ENCODE measurements around the gene BAZ2A. TPM values are rescaled to one million over a fixed set of nuclear protein-coding genes. Genes with fewer than 3 reads are reported as not detected.
"Not testable (repeated sequence)": the region's sequence is repeated elsewhere in the genome, so short reads cannot be mapped to it uniquely, and the experiment has no call there.

Gene BAZ2A
- polyA plus RNA-seq, 2 of the 4 experiments (the other 2 are of a cell fraction) = 41.7 to 59.4 TPM

- ChIA-PET CTCF (interaction anchor here (0.8 to 21.2 kb wide), 10 partner anchors 9 to 71 kb away, joined by 3 to 282 read pairs (median 4); no protein-coding TSS in a partner anchor), POLR2A (no interaction called here)
- TF ChIP-seq MAZ (IDR thresholded peaks at IDR 0.05; ENCODE audit: borderline replicate concordance, low read depth, low read length) = no peak
- TF ChIP-seq HOXB13 (CRISPR knock-in tag; IDR thresholded peaks at IDR 0.05; ENCODE audit: low read depth) = no peak
- TF ChIP-seq E2F6 (IDR thresholded peaks at IDR 0.05; ENCODE audit: borderline replicate concordance, low read depth) = no peak
- TF ChIP-seq MAX (IDR thresholded peaks at IDR 0.05) = no peak
- no peak for TF ChIP-seq EHF (CRISPR knock-in tag; IDR thresholded peaks at IDR 0.05)
- no peak for TF ChIP-seq ATOH8 (CRISPR knock-in tag; IDR thresholded peaks at IDR 0.05; ENCODE audit: low read depth)
- no peak for TF ChIP-seq HOXA7 (CRISPR knock-in tag; IDR thresholded peaks at IDR 0.05)
- no peak for TF ChIP-seq JUN (IDR thresholded peaks at IDR 0.05)
- no peak for TF ChIP-seq CBX2 (IDR thresholded peaks at IDR 0.05; ENCODE audit: borderline replicate concordance, low read depth)
- TF ChIP-seq NPAS2 (CRISPR knock-in tag; IDR thresholded peaks at IDR 0.05; ENCODE audit: borderline replicate concordance) = no peak
- Histone ChIP-seq H3K9me3 (no peaks in the 10 kb centered on the region), H3K4me1 (peaks cover 8% of the 10 kb centered on the region), H3K4me2 (no peak overlapping the region), H3K4me3 (no peak overlapping the region), H3K27ac (no peak overlapping the region)
- DNase-seq (ENCODE audit: low read depth in 1 of 2, low spot score in 1 of 2) (no peak), FAIRE-seq (no peak), ATAC-seq (peak; percentile 34 to 39; a peak in 3 of 6 replicates)
- 86% methylated on average over 10 of the region's 10 CpGs for WGBS (ENCODE audit: missing lambda C conversion rate)
Observed at GRCh38 chr12:56581418-56582145, 48.5 kb downstream of the BAZ2A start.

GRCh38 chr12:56578983-56579546 lies 51.1 kb downstream of the BAZ2A start:
- CTCF ChIA-PET = interaction anchor here (0.6 to 21.2 kb wide), 6 partner anchors 12 to 138 kb away, joined by 3 to 282 read pairs (median 6); partner anchors contain the start of gene RBMS2
- WGBS (ENCODE audit: missing lambda C conversion rate) = 94% methylated on average over 10 of the region's 10 CpGs
- POLR2A ChIA-PET = no interaction called here
- TF ChIP-seq KDM5A (IDR thresholded peaks at IDR 0.05) (no peak), NFE2L2 (conservative IDR thresholded peaks at IDR 0.05; ENCODE audit: low read length) (no peak), TP53 (CRISPR knock-in tag; IDR thresholded peaks at IDR 0.05) (no peak), FOSL2 (IDR thresholded peaks at IDR 0.05) (no peak), FOSL2 (CRISPR knock-in tag; IDR thresholded peaks at IDR 0.05) (0 out of 2 replicates have a peak, but pooled peaks have one; percentile 24), FOXS1 (CRISPR knock-in tag; IDR thresholded peaks at IDR 0.05) (no peak), TFCP2L1 (CRISPR knock-in tag; IDR thresholded peaks at IDR 0.05) (no peak)
- ATAC-seq (no peak), DNase-seq (ENCODE audit: low read depth in 1 of 2, low spot score in 1 of 2) (no peak), FAIRE-seq (no peak)
- Histone ChIP-seq H3K4me3 (no peak overlapping the region), H3K27ac (no peak overlapping the region), H3K4me2 (no peak overlapping the region), H3K9me3 (no peaks in the 10 kb centered on the region), H3K4me1 (peaks cover 8% of the 10 kb centered on the region)

GRCh38 chr12:56577248-56577647 lies 52.9 kb downstream of the BAZ2A start:
- H3K9me3 ChIP-seq; FAIRE-seq; DNase-seq (ENCODE audit: low read depth in 1 of 2, low spot score in 1 of 2); H3K27ac ChIP-seq; POLR2A ChIA-PET; H3K4me2 ChIP-seq; H3K4me1 ChIP-seq; H3K4me3 ChIP-seq; ATAC-seq: not testable (repeated sequence)
- CTCF ChIA-PET = interaction anchor here (1.3 to 21.2 kb wide), 6 partner anchors 9 to 67 kb away, joined by 3 to 282 read pairs (median 6); partner anchors contain the start of gene RBMS2
- WGBS (ENCODE audit: missing lambda C conversion rate) = 97% methylated on average over 7 of the region's 7 CpGs

- H3K4me1 ChIP-seq = no peaks in the 10 kb centered on the region
- no peak overlapping the region for H3K4me2 ChIP-seq
- TF ChIP-seq ATOH8 (CRISPR knock-in tag; IDR thresholded peaks at IDR 0.05; ENCODE audit: low read depth) (no peak), EHF (CRISPR knock-in tag; IDR thresholded peaks at IDR 0.05) (no peak), MAZ (IDR thresholded peaks at IDR 0.05; ENCODE audit: borderline replicate concordance, low read depth, low read length) (no peak)
- ATAC-seq = no peak
- no peak for DNase-seq (ENCODE audit: low read depth in 1 of 2, low spot score in 1 of 2)
- H3K27ac ChIP-seq = no peak overlapping the region
- ChIA-PET CTCF (interaction anchor here (0.8 to 4.8 kb wide), 19 partner anchors 11 to 100 kb away, joined by 3 to 83 read pairs (median 9); partner anchors contain the start of gene RBMS2), POLR2A (interaction anchor here (0.5 kb wide), 1 partner anchor 38 kb away, joined by 6 read pairs; no protein-coding TSS in a partner anchor)
- no peaks in the 10 kb centered on the region for H3K9me3 ChIP-seq
- 51% methylated on average over 2 of the region's 2 CpGs for WGBS (ENCODE audit: missing lambda C conversion rate)
- FAIRE-seq = no peak
- H3K4me3 ChIP-seq = no peak overlapping the region
Observed at GRCh38 chr12:56574210-56574609, 55.9 kb downstream of the BAZ2A start.

All from A549 (cell line).